DMS153 treated with DMSO at 0.1 percent for 48 hours (cell line): ENCODE results near the gene MYO5C.

Source experiments
- DNase-seq: peaks from one replicate; lab custom pipeline; 2025; ENCODE audit not compliant: unreplicated experiment; lab: John Stamatoyannopoulos, UW

Gene MYO5C

DNA sequence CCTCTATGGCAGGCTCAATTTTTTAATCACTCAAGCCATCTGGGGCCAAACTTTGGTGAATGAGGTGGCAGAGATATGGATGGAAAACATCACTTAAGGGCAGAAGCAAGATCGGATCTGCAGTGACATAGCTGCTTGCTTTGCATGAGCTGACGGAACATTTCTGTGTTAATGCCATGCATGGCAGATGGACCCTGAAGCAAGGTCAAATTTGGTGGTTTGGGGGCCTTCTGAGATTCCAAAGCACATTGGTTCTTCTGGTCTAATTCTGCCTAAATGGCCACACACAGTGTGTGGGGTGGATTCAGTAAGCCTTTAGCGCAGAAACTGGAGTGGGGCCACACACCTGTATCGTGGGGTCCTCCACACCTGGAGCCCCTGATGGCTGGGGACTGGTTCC, 144.7 kb downstream of the MYO5C start:
- DNase-seq = no peak

DNA sequence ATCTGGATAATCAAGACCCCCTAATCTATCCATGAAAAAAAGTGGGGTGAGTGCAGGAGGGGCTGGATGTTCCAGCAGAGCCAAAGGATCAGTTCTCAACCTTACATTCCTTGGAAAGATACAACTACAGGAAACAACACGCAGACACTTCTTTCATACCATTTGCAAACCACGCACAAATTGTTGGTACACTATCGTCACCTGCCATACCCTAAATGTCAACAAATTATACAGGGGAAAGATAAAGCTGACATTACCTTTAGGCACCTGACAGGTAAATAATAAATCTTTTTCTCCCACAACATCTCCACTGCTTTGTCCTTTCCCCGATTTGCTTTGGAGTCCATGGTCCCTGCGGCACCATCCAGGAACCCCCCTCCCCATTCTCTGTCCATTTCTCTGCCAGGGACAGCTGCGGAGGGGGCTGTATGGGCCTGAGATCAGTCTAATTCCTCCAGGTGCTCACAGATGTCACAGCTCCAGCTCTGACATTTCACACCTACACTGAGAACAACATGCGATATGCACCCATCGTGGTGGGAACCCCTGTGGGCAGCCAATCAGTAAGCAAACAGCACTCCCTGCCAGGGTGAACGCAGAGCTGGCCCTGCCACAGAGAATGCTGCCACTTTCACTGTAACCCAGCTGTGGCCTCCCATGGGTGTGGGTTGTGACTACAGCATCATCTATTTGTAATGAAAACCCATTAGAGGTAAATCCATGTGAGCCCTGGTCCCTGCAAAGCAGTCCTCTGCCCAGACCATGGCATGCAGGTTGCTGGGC, 145.4 kb downstream of the MYO5C start:
- DNase-seq = no peak

DNA sequence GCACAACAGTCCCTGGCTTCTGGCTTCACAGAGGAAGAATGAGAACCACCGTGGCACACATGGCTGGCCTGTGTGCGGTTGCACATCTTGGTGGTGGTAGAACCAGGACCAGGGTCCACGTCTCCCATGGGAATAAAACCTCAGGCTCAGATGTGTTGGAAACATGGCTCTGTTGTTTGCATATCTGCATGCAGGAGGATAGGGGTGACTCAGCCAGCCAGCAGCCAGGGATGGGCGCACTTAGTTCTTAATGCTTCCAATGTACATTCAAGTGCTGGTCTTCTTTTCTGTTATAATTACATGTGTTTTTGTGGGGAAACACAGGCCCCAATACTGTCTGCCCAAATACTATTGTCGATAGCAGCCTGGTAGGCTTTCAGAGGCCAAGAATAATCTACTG, 147.2 kb downstream of the MYO5C start:
- DNase-seq = no peak

DNA sequence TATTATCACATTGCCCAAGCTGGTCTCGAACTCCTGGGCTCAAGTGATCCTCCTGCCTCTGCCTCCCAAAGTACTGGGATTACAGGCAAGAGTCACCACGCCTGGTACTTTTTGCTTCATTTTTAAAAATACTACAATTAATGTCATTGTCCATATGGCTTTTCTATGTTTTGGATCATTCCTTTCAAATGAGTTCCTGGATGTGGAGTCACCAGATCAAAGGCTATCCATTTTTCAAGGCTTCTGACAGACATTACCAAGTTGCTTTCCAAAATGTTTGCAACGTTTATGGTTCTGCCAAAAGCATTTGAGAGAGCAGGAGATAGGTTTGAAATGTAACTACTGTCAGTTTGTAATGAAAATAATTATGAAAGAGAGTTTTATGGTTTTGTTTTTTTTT, 148.8 kb downstream of the MYO5C start:
- no peak for DNase-seq

DNA sequence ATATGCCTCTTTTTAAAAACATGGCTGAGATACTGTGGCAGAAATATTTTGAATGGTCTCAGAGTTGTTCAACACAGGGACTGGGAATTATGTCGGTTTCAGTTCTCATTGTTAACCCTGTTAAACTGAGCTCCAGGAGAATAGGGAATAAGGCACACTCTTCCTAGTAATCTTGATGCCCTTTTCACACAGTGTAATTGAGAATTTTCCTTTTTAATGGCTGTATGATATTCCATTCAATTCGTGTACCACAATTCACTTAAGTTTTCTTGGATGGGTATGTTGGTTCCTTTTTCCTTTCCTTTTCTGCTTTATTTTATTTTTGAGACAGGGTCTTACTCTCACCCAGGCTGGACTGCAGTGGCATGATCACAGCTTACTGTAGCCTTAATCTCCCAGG, 149.3 kb downstream of the MYO5C start:
- DNase-seq = no peak

DNA sequence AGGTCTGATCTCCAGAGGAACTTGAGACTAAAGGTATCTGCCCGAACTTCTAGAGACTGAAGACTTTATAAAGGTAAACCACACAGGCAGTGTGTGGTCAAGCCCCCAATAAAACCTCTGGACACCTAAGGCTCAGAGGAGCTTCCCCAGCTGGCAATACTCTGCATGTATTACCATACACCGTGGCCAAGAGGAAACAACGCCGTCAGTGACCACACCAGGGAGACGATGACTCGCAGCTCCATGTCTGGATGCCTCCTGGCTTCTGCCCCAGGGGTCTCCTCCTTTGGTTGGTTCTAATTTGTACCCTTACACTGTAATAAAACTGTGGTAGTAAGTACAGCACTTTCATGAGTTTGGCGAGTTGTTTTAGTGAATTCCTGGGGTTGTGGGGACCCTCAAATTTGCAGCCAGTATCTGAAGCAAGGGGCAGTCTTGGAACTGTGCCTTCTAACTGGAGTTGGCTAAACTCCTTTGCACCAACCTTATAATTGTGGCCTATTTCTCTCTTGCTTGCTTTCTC, 150.9 kb downstream of the MYO5C start:
- no peak for DNase-seq

DNA sequence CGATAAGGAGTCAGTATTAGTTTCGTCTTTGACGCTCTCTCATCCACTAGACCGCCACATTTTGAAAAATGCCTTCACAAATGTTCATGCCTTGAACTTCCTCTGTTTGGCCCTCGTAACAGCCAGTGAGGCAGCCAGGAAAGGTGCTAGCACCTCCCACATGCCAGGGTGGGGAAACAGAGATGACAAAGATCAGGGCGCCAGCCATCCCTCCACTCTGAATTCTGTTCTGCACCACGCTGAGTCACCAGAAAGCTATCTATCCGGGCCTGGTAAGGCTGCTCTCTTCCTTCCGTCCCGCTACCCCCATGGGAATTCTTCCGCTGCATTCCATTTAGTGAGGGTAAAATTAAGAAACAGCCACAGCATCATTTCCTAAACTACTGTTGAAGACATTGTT, 151.7 kb downstream of the MYO5C start:
- no peak for DNase-seq
